Measurements from ENCODE around the gene CNOT11. TPM values are rescaled to one million over a fixed set of nuclear protein-coding genes. Genes with fewer than 3 reads are reported as not detected.

CNOT11 gene
- total RNA-seq, 1 donor from 2014 or later = 73.6 TPM

DNA sequence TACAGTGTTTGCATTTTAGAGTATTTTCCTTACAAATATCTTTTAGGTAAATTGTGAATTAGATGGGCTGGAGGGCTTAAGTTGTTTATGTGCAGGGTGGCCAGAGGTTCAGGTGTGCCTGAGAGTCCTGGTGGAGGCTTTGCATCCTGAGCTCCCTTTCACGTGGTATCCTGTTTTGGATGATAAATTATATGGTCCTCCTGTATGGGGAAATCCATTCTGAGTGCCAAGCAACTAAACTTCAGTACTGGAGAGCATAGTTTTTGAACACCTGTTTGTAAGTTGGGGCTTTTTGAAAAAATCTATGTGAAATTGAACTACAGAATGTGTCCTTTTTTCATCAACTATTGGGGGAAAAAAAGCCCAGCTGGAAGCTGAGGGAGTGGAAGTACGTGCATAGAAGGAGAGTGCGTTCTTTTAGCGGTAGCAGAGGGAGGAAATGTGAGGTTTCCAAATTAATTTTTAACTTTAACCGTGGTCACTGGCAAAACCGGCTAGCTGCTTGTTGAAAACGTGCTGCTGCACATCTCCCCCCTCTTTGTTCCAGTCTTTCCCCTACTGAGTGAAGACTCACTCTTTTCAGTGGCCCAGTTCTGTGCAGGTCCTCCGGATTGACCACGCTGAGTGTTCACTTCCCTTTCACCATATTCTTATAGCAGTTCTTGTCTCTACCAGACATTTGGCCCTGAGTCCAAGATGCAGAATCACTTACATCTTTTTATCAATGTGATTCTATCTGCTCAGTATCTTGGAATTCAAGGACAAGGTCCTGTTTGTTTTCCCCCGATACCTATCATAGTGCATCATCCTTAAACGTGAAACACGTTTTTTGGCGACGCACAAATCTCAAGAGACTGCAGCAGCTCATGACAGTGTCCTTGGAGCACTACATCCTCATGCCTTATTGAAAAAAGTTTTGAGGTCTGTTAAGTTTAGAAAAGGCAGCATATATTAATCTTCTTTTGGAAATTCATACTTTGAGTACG is 15.3 kb downstream of the CNOT11 start:
- H3K36me3 Mint-ChIP-seq (ENCODE audit: insufficient read depth) = peaks cover 37% of the 10 kb centered on the region
- H3K4me3 Mint-ChIP-seq (ENCODE audit: low read depth) = peak overlapping the region; percentile 27
- no peaks in the 10 kb centered on the region for H3K9me3 Mint-ChIP-seq (ENCODE audit: low read depth)
- H3K27me3 Mint-ChIP-seq = no peaks in the 10 kb centered on the region
- no peak for TF ChIP-seq CTCF (IDR thresholded peaks at IDR 0.05; ENCODE audit: unreplicated experiment)
- DNase-seq (ENCODE audit: low spot score, unreplicated experiment) = no peak
- peak overlapping the region; percentile 87 for H3K27ac Mint-ChIP-seq
- H3K4me1 Mint-ChIP-seq (ENCODE audit: low read depth) = peaks cover 34% of the 10 kb centered on the region

GRCh38 chr2:101270700-101271259 is 18.1 kb downstream of the CNOT11 start:
- peaks cover 30% of the 10 kb centered on the region for H3K36me3 Mint-ChIP-seq (ENCODE audit: insufficient read depth)
- peaks cover 32% of the 10 kb centered on the region for H3K4me1 Mint-ChIP-seq (ENCODE audit: low read depth)
- H3K27ac Mint-ChIP-seq = peak overlapping the region; percentile 34
- no peaks in the 10 kb centered on the region for H3K9me3 Mint-ChIP-seq (ENCODE audit: low read depth)
- no peak for DNase-seq (ENCODE audit: low spot score, unreplicated experiment)
- TF ChIP-seq CTCF (IDR thresholded peaks at IDR 0.05; ENCODE audit: unreplicated experiment) = no peak
- H3K27me3 Mint-ChIP-seq = no peaks in the 10 kb centered on the region
- no peak overlapping the region for H3K4me3 Mint-ChIP-seq (ENCODE audit: low read depth)

DNA sequence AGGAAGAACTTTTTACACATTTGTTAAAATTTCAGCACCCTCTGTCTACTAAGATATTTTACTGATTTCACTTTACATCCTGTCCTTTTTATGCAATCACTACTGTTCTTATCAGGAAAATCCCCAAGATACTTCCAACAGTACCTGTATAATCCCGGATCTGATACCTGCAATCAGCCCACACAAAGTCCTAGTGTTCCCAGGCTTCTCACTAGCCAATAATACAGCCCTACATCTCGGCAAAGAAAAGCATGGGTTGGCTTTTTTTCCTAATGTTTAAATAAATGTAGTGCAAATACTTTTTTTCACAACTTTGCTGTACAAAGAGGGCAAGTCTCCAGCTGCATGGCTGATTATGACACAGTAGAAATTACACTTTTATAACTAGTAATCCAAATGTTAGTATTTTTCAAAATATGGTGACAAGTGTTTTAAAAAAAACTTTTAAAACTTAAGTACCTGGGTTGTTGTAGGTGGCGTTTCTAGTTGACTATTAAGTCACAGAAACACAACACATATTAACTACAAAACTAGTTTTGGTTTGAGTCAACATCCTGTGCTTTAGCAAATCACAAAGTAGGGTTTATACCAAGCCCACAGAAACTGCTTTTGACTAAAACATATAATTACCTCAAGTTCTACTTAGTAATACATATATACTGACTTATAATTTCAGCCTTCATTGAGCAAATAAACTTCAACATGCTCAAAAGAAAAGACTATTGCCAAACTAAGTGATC is 19.5 kb downstream of the CNOT11 start:
- TF ChIP-seq CTCF (IDR thresholded peaks at IDR 0.05; ENCODE audit: unreplicated experiment) = no peak
- H3K4me1 Mint-ChIP-seq (ENCODE audit: low read depth) = peaks cover 25% of the 10 kb centered on the region
- no peak for DNase-seq (ENCODE audit: low spot score, unreplicated experiment)
- no peaks in the 10 kb centered on the region for H3K27me3 Mint-ChIP-seq
- no peaks in the 10 kb centered on the region for H3K9me3 Mint-ChIP-seq (ENCODE audit: low read depth)
- peaks cover 30% of the 10 kb centered on the region for H3K36me3 Mint-ChIP-seq (ENCODE audit: insufficient read depth)
- H3K4me3 Mint-ChIP-seq (ENCODE audit: low read depth) = no peak overlapping the region
- peak overlapping the region; percentile 62 for H3K27ac Mint-ChIP-seq

- H3K9me3 Mint-ChIP-seq (ENCODE audit: low read depth) = no peaks in the 10 kb centered on the region
- TF ChIP-seq CTCF (IDR thresholded peaks at IDR 0.05; ENCODE audit: unreplicated experiment) = no peak
- H3K4me1 Mint-ChIP-seq (ENCODE audit: low read depth) = peaks cover 17% of the 10 kb centered on the region
- no peak overlapping the region for H3K4me3 Mint-ChIP-seq (ENCODE audit: low read depth)
- H3K27me3 Mint-ChIP-seq = no peaks in the 10 kb centered on the region
- no peak for DNase-seq (ENCODE audit: low spot score, unreplicated experiment)
- H3K27ac Mint-ChIP-seq = no peak overlapping the region
- peaks cover 26% of the 10 kb centered on the region for H3K36me3 Mint-ChIP-seq (ENCODE audit: insufficient read depth)
Measured at GRCh38 chr2:101273056-101273455, 20.4 kb downstream of the CNOT11 start.

DNA sequence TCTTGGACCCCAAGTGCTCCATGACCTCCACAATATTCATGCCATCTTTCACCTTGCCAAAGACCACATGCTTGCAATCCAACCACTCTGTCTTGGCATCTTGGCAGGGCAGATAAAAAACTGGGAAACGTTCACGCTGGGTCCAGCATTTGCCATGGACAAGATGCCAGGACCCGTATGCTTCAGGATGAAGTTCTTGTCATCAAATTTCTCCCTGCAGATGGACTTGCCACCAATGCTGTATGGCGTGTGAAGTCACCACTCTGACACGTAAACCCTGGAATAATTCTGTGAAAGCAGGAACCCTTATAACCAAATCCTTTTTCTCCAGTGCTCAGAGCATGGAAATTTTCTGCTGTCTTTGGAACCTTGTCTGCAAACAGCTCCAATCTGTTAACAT is 21.5 kb downstream of the CNOT11 start:
- TF ChIP-seq CTCF (IDR thresholded peaks at IDR 0.05; ENCODE audit: unreplicated experiment) = no peak
- no peak overlapping the region for H3K27ac Mint-ChIP-seq
- peaks cover 25% of the 10 kb centered on the region for H3K36me3 Mint-ChIP-seq (ENCODE audit: insufficient read depth)
- no peaks in the 10 kb centered on the region for H3K27me3 Mint-ChIP-seq
- DNase-seq (ENCODE audit: low spot score, unreplicated experiment) = no peak
- H3K4me3 Mint-ChIP-seq (ENCODE audit: low read depth) = no peak overlapping the region
- H3K9me3 Mint-ChIP-seq (ENCODE audit: low read depth) = no peaks in the 10 kb centered on the region
- peaks cover 11% of the 10 kb centered on the region for H3K4me1 Mint-ChIP-seq (ENCODE audit: low read depth)

Data from progenitor cell of endocrine pancreas (in vitro differentiated cells).